Measurements from ENCODE around the gene AIFM3.
"Not testable (repeated sequence)": the region's sequence is repeated elsewhere in the genome, so short reads cannot be mapped to it uniquely, and the experiment has no call there.

Gene AIFM3

GRCh38 chr22:20931126-20931654 is 35.9 kb upstream of the AIFM3 start:
- peaks cover 41% of the 10 kb centered on the region for H3K79me2 ChIP-seq
- H3K4me3 ChIP-seq (ENCODE audit: low read depth, low read length), result no peak overlapping the region
- no peak overlapping the region for H3K27ac ChIP-seq
- no peaks in the 10 kb centered on the region for H3K9me3 ChIP-seq (ENCODE audit: control insufficient read depth, low read length)
- no peaks in the 10 kb centered on the region for H3K27me3 ChIP-seq (ENCODE audit: control insufficient read depth, insufficient read depth, low read length)
- no peak overlapping the region for H3K4me2 ChIP-seq (ENCODE audit: low read length)
- no peak overlapping the region for H2AFZ ChIP-seq
- no peaks in the 10 kb centered on the region for H3K36me3 ChIP-seq (ENCODE audit: control insufficient read depth, insufficient read depth, low read length)
- H3K9ac ChIP-seq, result no peak overlapping the region
- TF ChIP-seq CTCF (IDR thresholded peaks at IDR 0.05), result no peak
- H3K4me1 ChIP-seq, result no peaks in the 10 kb centered on the region

GRCh38 chr22:20933910-20934309 is 33.1 kb upstream of the AIFM3 start:
- H3K4me2 ChIP-seq (ENCODE audit: low read length), result no peak overlapping the region
- H3K27ac ChIP-seq, result no peak overlapping the region
- H3K27me3 ChIP-seq (ENCODE audit: control insufficient read depth, insufficient read depth, low read length), result no peaks in the 10 kb centered on the region
- no peak overlapping the region for H3K9ac ChIP-seq
- no peaks in the 10 kb centered on the region for H3K36me3 ChIP-seq (ENCODE audit: control insufficient read depth, insufficient read depth, low read length)
- peaks cover 33% of the 10 kb centered on the region for H3K79me2 ChIP-seq
- H3K9me3 ChIP-seq (ENCODE audit: control insufficient read depth, low read length), result no peaks in the 10 kb centered on the region
- H2AFZ ChIP-seq, result no peak overlapping the region
- no peak overlapping the region for H3K4me3 ChIP-seq (ENCODE audit: low read depth, low read length)
- peaks cover 2% of the 10 kb centered on the region for H3K4me1 ChIP-seq
- TF ChIP-seq CTCF (IDR thresholded peaks at IDR 0.05), result no peak

- H3K9ac ChIP-seq; H3K27ac ChIP-seq; H3K4me1 ChIP-seq; H3K9me3 ChIP-seq (ENCODE audit: control insufficient read depth, low read length); H3K4me2 ChIP-seq (ENCODE audit: low read length); H2AFZ ChIP-seq; H3K36me3 ChIP-seq (ENCODE audit: control insufficient read depth, insufficient read depth, low read length); H3K27me3 ChIP-seq (ENCODE audit: control insufficient read depth, insufficient read depth, low read length); H3K4me3 ChIP-seq (ENCODE audit: low read depth, low read length): not testable (repeated sequence)
- H3K79me2 ChIP-seq, result peaks cover 28% of the 10 kb centered on the region
Measured at GRCh38 chr22:20935049-20935448, 32.0 kb upstream of the AIFM3 start.

GRCh38 chr22:20935780-20936539 is 31.1 kb upstream of the AIFM3 start:
- H2AFZ ChIP-seq; H3K9me3 ChIP-seq (ENCODE audit: control insufficient read depth, low read length); H3K27ac ChIP-seq; H3K9ac ChIP-seq; H3K4me2 ChIP-seq (ENCODE audit: low read length); H3K4me1 ChIP-seq; H3K4me3 ChIP-seq (ENCODE audit: low read depth, low read length); H3K27me3 ChIP-seq (ENCODE audit: control insufficient read depth, insufficient read depth, low read length); H3K36me3 ChIP-seq (ENCODE audit: control insufficient read depth, insufficient read depth, low read length): not testable (repeated sequence)
- H3K79me2 ChIP-seq, result peaks cover 26% of the 10 kb centered on the region

- Histone ChIP-seq H2AFZ (no peak overlapping the region), H3K4me1 (peaks cover 2% of the 10 kb centered on the region), H3K79me2 (peaks cover 31% of the 10 kb centered on the region), H3K27me3 (ENCODE audit: control insufficient read depth, insufficient read depth, low read length) (no peaks in the 10 kb centered on the region), H3K27ac (no peak overlapping the region), H3K9me3 (ENCODE audit: control insufficient read depth, low read length) (no peaks in the 10 kb centered on the region), H3K36me3 (ENCODE audit: control insufficient read depth, insufficient read depth, low read length) (no peaks in the 10 kb centered on the region), H3K4me3 (ENCODE audit: low read depth, low read length) (no peak overlapping the region), H3K9ac (no peak overlapping the region), H3K4me2 (ENCODE audit: low read length) (peak overlapping the region; percentile 6)
- TF ChIP-seq CTCF (IDR thresholded peaks at IDR 0.05), result no peak
Measured at GRCh38 chr22:20937031-20937793, 29.8 kb upstream of the AIFM3 start.
